AG20443 (cell line): ENCODE measurements around the gene CD74.
"Not testable (repeated sequence)": the region's sequence is repeated elsewhere in the genome, so short reads cannot be mapped to it uniquely, and the experiment has no call there.

Experiments
- DNase-seq: peaks from one replicate; pipeline ENCODE4 v3.0.0; 2012; ENCODE audit warnings: low spot score, mixed read lengths

The CD74 gene

GRCh38 chr5:150412319-150413175 lies at the start of gene CD74:
Gene CD74, minus strand, starts transcription at chr5:150412910. Its CDS starts 161 bp downstream, at chr5:150412749.
- DNase-seq = peak; percentile 66

DNA sequence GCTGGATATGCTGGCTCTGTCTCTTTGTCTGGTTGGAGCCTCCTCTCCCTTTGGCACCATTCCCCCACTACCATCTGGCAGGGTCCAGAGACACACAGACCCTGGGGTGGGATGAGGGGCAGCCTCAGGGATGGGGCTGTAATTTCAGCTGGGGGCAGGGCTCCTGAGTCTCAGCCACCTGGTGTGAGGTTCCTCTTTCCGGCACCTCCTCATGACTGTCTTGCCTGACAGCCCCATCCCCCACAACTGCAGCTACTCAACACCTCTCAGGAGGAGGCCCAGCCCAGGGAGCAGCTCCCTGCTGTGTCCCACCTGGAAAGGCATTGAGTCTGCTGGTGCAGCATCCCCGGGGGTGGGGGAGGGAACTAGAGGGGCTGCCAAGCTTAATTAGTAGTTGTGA lies 48.5 kb upstream of the CD74 start:
- no peak for DNase-seq

- no peak for DNase-seq
Measured at GRCh38 chr5:150460781-150461180, 48.1 kb upstream of the CD74 start.

DNA sequence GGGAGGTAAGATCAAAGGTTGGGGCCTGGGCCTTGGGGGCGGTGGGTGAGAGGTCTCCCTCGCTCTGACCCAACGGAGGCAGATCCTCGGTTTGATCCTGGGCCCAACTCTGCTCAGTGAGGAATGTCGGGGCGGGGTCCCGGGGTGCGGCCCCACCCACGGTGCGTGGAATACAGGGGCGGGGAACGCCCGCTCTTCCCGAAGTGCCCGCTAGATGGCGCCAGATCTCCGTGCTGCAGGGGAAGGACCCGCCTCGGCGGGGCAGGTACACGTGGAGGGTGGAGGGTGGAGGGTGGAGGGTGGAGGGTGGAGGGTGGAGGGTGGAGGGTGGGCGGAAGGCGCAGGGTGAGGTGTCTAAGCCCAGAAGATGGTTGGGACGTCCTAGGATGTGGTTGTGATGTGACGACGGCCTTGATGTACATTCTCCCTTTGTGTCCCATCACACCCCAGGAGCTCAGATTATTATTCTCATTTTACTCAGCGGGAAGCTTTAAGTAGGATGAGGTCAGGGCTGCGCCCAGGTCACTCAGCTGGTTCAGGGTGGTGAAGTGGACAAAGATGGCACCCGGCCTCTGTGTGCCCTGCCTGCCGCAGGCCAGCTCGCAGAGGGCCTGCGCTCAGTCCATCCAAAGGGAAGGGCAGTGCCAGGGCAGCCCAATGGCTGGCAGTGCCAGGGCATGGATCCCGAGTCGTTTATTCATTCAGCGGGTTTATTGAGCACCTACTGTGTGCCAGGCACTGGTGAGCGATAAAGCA lies 46.3 kb upstream of the CD74 start:
- DNase-seq = peak; percentile 88

- DNase-seq = no peak
Measured at GRCh38 chr5:150457562-150458240, 45.0 kb upstream of the CD74 start.

DNA sequence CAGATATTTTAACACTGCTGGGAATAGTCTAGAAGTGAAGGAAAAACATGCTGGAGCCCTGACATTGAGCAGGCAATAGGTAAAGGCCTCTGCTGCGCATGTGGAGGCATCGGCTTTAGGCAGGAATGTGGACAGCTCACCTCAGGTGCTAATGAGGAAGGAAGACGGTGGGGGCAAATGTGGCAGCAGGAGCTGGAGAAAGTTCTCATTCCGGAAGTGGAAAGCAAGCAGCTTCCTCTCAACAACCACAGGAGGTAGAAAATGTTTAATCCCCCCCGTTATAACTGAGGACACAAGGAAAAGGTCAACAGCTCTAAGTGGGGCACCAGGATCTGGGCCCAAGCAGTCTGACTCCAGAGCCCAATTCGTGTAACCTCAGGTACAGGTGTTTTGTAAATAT lies 44.4 kb upstream of the CD74 start:
- no peak for DNase-seq

DNA sequence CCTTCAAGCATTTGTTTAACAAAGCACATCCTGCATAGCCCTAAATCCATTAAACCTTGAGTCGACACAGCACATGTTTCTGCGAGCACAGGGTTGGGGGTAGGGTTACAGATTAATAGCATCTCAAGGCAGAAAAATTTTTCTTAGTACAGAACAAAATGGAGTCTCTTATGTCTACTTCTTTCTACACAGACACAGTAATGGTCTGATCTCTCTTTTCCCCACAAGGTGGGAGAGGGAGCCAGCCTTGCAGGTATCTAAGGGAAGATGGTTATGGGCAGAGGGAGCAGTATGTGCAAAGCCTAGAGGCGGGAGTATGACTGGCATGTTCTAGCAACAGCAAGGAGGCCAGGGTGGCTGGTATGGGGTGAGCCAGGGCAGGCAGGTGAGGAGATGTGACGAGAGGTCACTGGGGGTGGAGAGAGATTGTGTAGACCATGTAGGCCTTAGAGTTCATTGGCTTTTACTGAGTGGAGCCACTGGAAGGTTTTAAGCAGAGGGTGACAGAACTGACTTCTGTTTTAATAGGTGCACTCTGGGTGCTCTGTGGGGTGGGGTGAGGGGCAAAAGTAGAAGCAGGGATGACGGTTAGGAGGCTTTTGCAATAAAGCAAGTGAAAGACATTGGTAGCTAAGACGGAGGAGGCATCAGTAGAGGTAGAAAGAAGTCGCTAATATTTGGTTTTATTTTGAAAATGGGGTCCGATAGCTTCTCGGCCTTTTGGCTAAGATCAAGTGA lies 42.0 kb upstream of the CD74 start:
- no peak for DNase-seq

DNA sequence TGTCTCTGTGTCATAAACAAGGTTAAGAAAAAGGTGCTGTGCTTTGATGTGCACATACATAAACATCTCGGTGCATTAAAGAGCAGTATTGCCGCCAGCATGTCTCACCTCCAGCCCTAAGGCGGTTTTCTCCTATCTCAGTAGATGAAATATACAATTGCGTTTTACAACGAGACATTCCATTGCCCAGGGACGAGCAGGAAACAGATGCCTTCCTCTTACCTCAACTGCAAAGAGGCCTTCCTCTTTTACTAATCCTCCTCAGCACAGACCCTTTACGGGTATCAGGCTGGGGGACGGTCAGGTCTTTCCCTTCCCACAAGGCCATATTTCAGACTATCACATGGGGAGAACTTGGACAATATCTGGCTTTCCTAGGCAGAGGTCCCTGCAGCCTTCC lies 41.3 kb upstream of the CD74 start:
- not testable (repeated sequence) for DNase-seq

DNA sequence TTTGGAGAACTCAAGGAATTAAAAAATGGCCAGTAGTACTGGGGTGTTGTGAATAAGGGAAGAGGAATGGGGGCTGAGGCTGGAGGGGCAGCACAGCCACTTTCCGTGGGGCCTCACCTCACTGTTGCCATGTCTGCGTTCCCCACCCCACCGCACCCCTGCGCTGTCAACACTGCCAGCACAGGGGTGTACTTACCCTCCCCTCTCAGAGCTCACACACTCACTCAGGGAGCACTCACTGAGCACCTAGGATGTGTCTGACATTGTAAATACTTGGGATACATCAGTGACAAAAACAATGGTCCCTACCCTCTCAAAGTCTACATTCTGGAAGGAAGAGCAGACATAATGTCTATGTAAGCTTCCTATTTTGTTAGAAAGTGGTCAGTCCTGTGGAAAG lies 40.2 kb upstream of the CD74 start:
- DNase-seq = no peak

- DNase-seq = no peak
Measured at GRCh38 chr5:150451594-150451993, 38.9 kb upstream of the CD74 start.

DNA sequence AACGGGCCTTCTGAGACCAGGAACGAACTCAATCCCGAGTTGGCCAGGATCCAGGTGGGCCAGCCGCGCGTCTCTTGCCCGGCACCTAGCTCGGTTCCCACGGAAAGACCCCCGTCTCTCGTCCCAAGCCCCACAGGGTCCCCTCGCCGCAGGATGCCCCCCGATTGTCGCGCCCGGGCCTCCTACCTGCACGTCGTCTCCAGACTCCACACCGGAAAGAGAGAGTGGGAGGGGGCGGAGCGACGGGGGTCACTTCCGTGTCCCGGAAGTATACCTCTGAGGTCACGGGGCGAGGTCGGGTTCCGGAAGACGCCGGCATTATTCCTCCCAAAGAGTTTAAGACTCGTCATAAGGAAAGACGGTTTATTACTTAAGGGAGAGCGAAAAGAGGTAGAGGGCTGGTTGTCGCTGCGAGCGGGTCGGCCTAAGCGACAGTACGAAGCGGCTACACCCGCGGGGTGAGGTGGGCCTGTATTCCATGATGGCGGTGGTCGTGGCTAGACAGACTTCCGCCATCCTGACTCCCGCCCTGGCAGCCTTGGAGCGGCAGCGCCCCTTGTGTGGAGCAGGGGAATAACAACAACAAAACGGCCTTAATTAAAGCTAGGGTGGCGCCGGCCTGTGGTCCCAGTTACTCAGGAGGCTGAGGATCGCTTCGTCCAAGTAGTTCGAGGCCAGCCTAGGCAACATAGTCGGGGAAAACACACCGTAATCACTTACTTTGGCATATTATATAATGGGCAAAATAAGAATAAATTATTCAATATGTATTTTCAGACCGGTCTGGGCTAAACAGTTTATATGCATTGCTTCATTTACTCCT lies 37.0 kb upstream of the CD74 start, which contains the start of gene RPS14:
Gene RPS14, minus strand, starts transcription at position 223 of the 823 bp plus-strand sequence. CDS start 2,006 bp downstream, outside the sequence.
- DNase-seq = peak; percentile 95

- no peak for DNase-seq
Measured at GRCh38 chr5:150448952-150449516, 36.3 kb upstream of the CD74 start.

DNA sequence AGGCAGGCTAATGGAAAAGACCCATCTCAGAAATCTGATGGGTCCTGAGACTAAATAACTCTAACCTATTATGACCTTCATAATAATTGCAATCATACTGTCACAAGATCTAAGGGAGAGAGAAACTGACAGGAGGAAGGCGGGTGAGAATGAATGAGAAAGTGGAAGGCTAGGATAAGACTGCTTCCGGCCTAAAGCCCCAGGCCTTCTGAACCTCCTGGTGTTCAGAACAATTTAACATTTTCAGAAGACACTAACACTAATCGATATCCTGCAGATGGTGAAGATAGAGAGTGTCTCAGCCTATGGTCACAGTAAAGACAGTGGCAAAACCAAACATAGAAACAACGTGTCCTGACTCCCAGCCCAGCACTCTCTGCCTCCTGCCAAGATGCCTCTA lies 35.6 kb upstream of the CD74 start:
- no peak for DNase-seq

DNA sequence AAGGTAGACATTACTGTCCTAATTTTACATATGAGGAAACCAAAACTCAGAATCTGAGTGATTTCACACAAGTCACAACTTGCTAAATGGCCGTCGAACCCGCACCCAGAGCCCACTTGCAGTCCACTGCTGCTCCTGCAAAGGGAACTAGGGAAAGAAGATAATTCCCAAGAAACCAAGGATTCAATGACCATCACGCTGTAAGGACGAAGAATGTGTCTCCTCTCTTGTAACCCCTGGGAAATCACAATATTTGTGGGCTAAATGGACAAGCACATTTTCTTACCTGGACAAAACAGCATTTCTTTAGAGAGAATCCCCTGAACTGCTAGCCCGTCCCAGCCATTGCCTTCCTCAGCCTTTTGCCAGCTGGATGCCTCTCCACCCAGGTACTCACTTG lies 34.5 kb upstream of the CD74 start:
- DNase-seq = no peak

DNA sequence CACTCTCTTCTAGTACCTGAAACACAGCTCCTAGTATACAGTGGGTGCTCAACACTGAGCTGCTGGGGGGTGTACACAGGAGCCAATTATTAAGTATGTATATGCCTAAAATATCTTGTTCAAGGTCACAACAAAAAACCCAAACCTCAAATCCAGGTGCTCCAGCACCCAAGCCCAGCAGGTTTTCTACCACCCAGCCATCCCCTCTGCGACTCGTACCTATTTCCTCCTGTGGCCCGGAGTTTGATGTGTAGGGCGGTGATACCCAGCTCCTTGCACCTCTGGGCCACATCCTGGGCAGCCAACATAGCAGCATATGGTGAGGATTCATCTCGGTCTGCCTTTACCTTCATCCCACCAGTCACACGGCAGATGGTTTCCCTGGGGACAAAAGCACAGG lies 33.9 kb upstream of the CD74 start:
- no peak for DNase-seq

DNA sequence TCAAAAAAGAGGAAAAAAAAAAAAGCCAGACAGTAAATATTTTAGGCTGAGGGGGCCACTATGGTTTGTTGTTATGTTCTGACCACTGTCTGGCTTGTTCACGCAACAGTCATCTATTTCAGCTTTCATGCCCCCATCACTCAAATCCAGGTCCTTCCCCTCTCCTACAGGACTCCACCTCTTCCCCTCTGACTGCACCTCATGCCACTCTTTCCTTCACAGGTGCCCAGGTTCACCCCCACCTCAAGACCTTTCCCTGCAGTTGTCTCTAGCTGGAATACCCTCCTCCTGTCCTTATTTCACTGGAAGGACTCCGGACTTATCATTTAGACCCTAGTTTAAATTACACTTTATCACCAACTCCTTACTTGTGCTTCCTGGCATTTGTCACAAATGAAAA lies 33.4 kb upstream of the CD74 start:
- no peak for DNase-seq

- DNase-seq = no peak
Measured at GRCh38 chr5:150444770-150445169, 32.1 kb upstream of the CD74 start.

GRCh38 chr5:150443242-150444075 lies 30.7 kb upstream of the CD74 start:
- no peak for DNase-seq

GRCh38 chr5:150442699-150443080 lies 30.0 kb upstream of the CD74 start:
- DNase-seq = no peak
